ENCODE measurements around the gene SERGEF.

Gene SERGEF

DNA sequence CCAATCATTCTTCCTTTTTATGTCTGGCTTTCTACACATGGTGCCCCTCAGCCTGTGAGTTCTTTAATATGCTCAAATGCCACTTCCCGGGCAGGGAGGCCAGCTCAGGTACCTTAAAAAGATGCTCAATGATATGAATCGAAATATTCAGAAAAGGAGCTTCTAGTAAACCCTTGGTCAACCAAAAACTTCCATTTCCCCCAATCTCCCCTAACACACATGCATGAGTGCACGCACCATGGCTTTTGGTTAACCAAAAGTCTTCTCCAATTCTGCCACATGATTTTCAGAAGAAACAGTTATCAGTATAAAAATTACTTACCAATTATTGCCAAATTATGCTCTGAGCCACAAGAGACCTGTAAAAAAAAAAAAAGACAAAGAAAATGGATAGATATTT, 135.0 kb downstream of the SERGEF start:
- TF ChIP-seq SPI1 (IDR thresholded peaks at IDR 0.05; ENCODE audit: borderline replicate concordance, low read depth): no peak
- no peak for TF ChIP-seq CTCF (IDR thresholded peaks at IDR 0.05; ENCODE audit: insufficient read depth, low read length)
- no peak for TF ChIP-seq REST (IDR thresholded peaks at IDR 0.05; ENCODE audit: insufficient replicate concordance, low read depth)
- no peak for TF ChIP-seq POLR2AphosphoS5 (IDR thresholded peaks at IDR 0.05; ENCODE audit: low read depth)
- TF ChIP-seq GABPA (IDR thresholded peaks at IDR 0.05; ENCODE audit: low read depth): no peak
- Histone ChIP-seq H3K4me3 (replicated peaks; ENCODE audit: insufficient read depth, low read length) (no peak overlapping the region), H3K27ac (replicated peaks) (no peak overlapping the region), H3K27me3 (ENCODE audit: insufficient read depth, poor library complexity, severe bottlenecking) (no peaks in the 10 kb centered on the region)
- DNase-seq (ENCODE audit: low read depth in 1 of 2, low spot score in 1 of 2): no peak

- TF ChIP-seq CTCF (IDR thresholded peaks at IDR 0.05; ENCODE audit: insufficient read depth, low read length): no peak
- no peak for TF ChIP-seq GABPA (IDR thresholded peaks at IDR 0.05; ENCODE audit: low read depth)
- TF ChIP-seq POLR2AphosphoS5 (IDR thresholded peaks at IDR 0.05; ENCODE audit: low read depth): no peak
- peak; percentile 26 for TF ChIP-seq REST (IDR thresholded peaks at IDR 0.05; ENCODE audit: insufficient replicate concordance, low read depth)
- no peak for TF ChIP-seq SPI1 (IDR thresholded peaks at IDR 0.05; ENCODE audit: borderline replicate concordance, low read depth)
- no peak for DNase-seq (ENCODE audit: low read depth in 1 of 2, low spot score in 1 of 2)
- Histone ChIP-seq H3K27ac (replicated peaks) (no peak overlapping the region), H3K4me3 (replicated peaks; ENCODE audit: insufficient read depth, low read length) (no peak overlapping the region), H3K27me3 (ENCODE audit: insufficient read depth, poor library complexity, severe bottlenecking) (no peaks in the 10 kb centered on the region)
These were observed 136.0 kb downstream of the SERGEF start for GRCh38 chr11:17876827-17877226.

GRCh38 chr11:17875891-17876290, 137.0 kb downstream of the SERGEF start:
- no peak for TF ChIP-seq POLR2AphosphoS5 (IDR thresholded peaks at IDR 0.05; ENCODE audit: low read depth)
- TF ChIP-seq REST (IDR thresholded peaks at IDR 0.05; ENCODE audit: insufficient replicate concordance, low read depth): no peak
- no peak for TF ChIP-seq GABPA (IDR thresholded peaks at IDR 0.05; ENCODE audit: low read depth)
- no peak for TF ChIP-seq CTCF (IDR thresholded peaks at IDR 0.05; ENCODE audit: insufficient read depth, low read length)
- no peak for TF ChIP-seq SPI1 (IDR thresholded peaks at IDR 0.05; ENCODE audit: borderline replicate concordance, low read depth)
- H3K27me3 ChIP-seq (ENCODE audit: insufficient read depth, poor library complexity, severe bottlenecking): no peaks in the 10 kb centered on the region

More at GRCh38 chr11:17875891-17876290, 137.0 kb downstream of the SERGEF start:
- Histone ChIP-seq H3K27ac (replicated peaks) (no peak overlapping the region), H3K4me3 (replicated peaks; ENCODE audit: insufficient read depth, low read length) (no peak overlapping the region)
- no peak for DNase-seq (ENCODE audit: low read depth in 1 of 2, low spot score in 1 of 2)

All from HL-60 (cell line).